Bronchial epithelial cell (primary cell): ENCODE measurements around the gene UNC5CL. TPM values are rescaled to one million over a fixed set of nuclear protein-coding genes. Genes with fewer than 3 reads are reported as not detected.

Experiments
- DNase-seq: peaks from one replicate; pipeline ENCODE4 v3.0.0-alpha.2; 2010; ENCODE audit warnings: low read depth
- FAIRE-seq: peaks from 2 replicates; lab custom pipeline; 2011; peaks lifted over from hg19 to GRCh38; lab: Jason Lieb, UNC
- H3K27me3 ChIP-seq: 2 replicates; pipeline ENCODE4 v1.5.1; 2011; ENCODE audit warnings: low read length; ENCODE audit not compliant: control insufficient read depth, insufficient read depth
- H3K36me3 ChIP-seq: 2 replicates; pipeline ENCODE4 v1.5.1; 2011; ENCODE audit warnings: low read length; ENCODE audit not compliant: control insufficient read depth, insufficient read depth
- H3K4me3 ChIP-seq: 2 replicates; pipeline ENCODE4 v1.5.1; 2011; ENCODE audit warnings: mild to moderate bottlenecking, low read depth, low read length, control low read depth
- CTCF ChIP-seq: IDR thresholded peaks from 2 replicates; pipeline ENCODE4 v1.5.1; 2011; ENCODE audit warnings: mild to moderate bottlenecking, moderate library complexity, low read length, control low read depth, inconsistent platforms; ENCODE audit not compliant: insufficient read depth, severe bottlenecking
- total RNA-seq: library from RNA; depleted of rRNA; stranded (reverse); fragments of >200 nt; gene quantifications from 2 replicates; pipeline ENCODE4 v1.2.1, GENCODE V29; 2014

The UNC5CL gene
- total RNA-seq, 1 donor from 2014 or later = 0.26 TPM

- peak; percentile 73 for TF ChIP-seq CTCF
- peak; percentile 68 for DNase-seq
- no peak for FAIRE-seq
- peaks cover 6% of the 10 kb centered on the region for H3K36me3 ChIP-seq
- H3K27me3 ChIP-seq = no peaks in the 10 kb centered on the region
- no peak overlapping the region for H3K4me3 ChIP-seq
These were observed 27.9 kb upstream of the UNC5CL start for GRCh38 chr6:41066867-41067304.

- Histone ChIP-seq H3K4me3 (no peak overlapping the region), H3K36me3 (peaks cover 6% of the 10 kb centered on the region), H3K27me3 (no peaks in the 10 kb centered on the region)
- no peak for TF ChIP-seq CTCF
- FAIRE-seq = no peak
- no peak for DNase-seq
These were observed 26.6 kb upstream of the UNC5CL start for GRCh38 chr6:41065550-41066026.

GRCh38 chr6:41064841-41065240 is 25.8 kb upstream of the UNC5CL start:
- peaks cover 6% of the 10 kb centered on the region for H3K36me3 ChIP-seq
- FAIRE-seq = no peak

GRCh38 chr6:41063884-41064285 is 24.9 kb upstream of the UNC5CL start:
- Histone ChIP-seq H3K36me3 (peaks cover 3% of the 10 kb centered on the region), H3K4me3 (no peak overlapping the region), H3K27me3 (no peaks in the 10 kb centered on the region)
- FAIRE-seq = no peak
- DNase-seq = no peak
- no peak for TF ChIP-seq CTCF

More at GRCh38 chr6:41064841-41065240, 25.8 kb upstream of the UNC5CL start:
- no peak for TF ChIP-seq CTCF
- H3K27me3 ChIP-seq = no peaks in the 10 kb centered on the region
- no peak overlapping the region for H3K4me3 ChIP-seq
- DNase-seq = no peak

GRCh38 chr6:41062056-41062455 is 23.0 kb upstream of the UNC5CL start:
- TF ChIP-seq CTCF = no peak
- peaks cover 1% of the 10 kb centered on the region for H3K36me3 ChIP-seq
- H3K4me3 ChIP-seq = no peak overlapping the region
- FAIRE-seq (no peak), DNase-seq (no peak)
- H3K27me3 ChIP-seq = no peaks in the 10 kb centered on the region

- FAIRE-seq (no peak), DNase-seq (no peak)
- TF ChIP-seq CTCF = no peak
- H3K4me3 ChIP-seq = no peak overlapping the region
- H3K36me3 ChIP-seq = peaks cover 1% of the 10 kb centered on the region
- H3K27me3 ChIP-seq = no peaks in the 10 kb centered on the region
These were observed 22.2 kb upstream of the UNC5CL start for GRCh38 chr6:41061196-41061726.
